ENCODE results near the gene VAV3. TPM values are rescaled to one million over a fixed set of nuclear protein-coding genes. Genes with fewer than 3 reads are reported as not detected.
A peak's percentile ranks its signal among the peaks of the same experiment; 100 is the strongest.

Gene VAV3, protein sequence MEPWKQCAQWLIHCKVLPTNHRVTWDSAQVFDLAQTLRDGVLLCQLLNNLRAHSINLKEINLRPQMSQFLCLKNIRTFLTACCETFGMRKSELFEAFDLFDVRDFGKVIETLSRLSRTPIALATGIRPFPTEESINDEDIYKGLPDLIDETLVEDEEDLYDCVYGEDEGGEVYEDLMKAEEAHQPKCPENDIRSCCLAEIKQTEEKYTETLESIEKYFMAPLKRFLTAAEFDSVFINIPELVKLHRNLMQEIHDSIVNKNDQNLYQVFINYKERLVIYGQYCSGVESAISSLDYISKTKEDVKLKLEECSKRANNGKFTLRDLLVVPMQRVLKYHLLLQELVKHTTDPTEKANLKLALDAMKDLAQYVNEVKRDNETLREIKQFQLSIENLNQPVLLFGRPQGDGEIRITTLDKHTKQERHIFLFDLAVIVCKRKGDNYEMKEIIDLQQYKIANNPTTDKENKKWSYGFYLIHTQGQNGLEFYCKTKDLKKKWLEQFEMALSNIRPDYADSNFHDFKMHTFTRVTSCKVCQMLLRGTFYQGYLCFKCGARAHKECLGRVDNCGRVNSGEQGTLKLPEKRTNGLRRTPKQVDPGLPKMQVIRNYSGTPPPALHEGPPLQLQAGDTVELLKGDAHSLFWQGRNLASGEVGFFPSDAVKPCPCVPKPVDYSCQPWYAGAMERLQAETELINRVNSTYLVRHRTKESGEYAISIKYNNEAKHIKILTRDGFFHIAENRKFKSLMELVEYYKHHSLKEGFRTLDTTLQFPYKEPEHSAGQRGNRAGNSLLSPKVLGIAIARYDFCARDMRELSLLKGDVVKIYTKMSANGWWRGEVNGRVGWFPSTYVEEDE
- total RNA-seq (1 to 10 TPM in 8 of 10 donors, under 1 TPM in 2; 0.76 to 3.4 (median 2.3) TPM), polyA plus RNA-seq (1 to 10 TPM in 1 of 2 donors, under 1 TPM in 1; 0.72 to 1.0 TPM)
- long read RNA-seq, donor 1, full-length matches to known transcripts = 1 of 3 reads
- long read RNA-seq, donor 1, partial matches to known transcripts = 1 of 3 reads
- long read RNA-seq, donor 1, other reads (novel, unspliced or antisense) = 1 of 3 reads
- long read RNA-seq, donor 2, full-length matches to known transcripts = 1 of 1 reads
- long read RNA-seq, donor 2, partial matches to known transcripts = 0 of 1 reads
- long read RNA-seq, donor 2, other reads (novel, unspliced or antisense) = 0 of 1 reads
- long read RNA-seq, donor 3, partial matches to known transcripts = 1 of 1 reads
- long read RNA-seq, donor 3, other reads (novel, unspliced or antisense) = 0 of 1 reads

DNA sequence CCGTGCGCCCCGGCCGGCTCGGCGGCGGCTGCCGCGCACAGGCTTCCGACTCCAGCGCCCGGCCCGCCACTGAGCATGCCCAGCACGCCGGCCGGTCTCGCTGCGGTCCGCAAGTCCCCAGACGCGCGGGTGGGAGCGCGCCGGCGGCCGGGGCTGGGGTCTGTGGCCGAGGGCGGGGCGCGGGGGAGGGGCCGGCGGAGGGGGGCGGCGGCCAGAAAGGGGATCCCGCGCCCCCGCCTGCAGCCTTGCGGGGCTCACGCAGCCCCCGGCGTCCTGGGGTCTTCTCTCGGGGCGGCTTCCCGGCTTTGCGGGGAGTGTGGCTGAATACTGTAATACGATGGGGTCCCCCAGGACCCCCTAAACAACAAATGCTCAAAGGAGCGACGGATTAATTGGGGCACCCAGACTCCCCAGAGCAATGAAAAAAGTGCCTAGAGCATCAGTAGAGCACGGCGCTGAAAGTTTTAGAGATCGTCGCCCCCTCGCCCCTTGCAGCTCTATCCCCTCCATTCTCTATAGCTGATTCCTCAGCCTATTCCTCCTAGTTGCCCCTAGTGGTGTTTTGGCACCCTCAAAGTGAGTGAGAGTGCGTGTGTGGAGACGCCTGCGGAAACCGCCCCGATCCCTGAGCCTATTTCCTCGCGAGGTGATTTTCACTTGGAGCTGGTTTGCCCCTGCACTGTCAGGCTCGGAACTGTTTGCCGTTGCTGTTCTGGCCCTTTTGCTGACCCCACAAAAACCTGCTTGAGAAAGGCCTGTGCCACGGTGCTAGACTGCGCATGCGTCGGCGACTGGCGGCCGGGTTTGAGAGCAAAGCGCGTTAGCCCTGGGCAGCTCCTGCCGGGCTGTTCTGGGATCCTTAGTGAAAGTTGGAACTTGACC is at the start of gene VAV3:
VAV3 (minus strand) TSS at position 71 of the 882 bp plus-strand sequence. CDS start 311 bp downstream, outside the sequence.
- Histone ChIP-seq H3K4me1 (peaks cover 0 to 31% (median 13%) of the 10 kb centered on the region in 9 donors), H3K27ac (peak within 1 kb of the TSS; percentile 46 to 88 (median 74)), H3K27me3 (peaks cover 0 to 12% (median 0%) of the 10 kb centered on the region in 7 donors), H3K4me3 (peak within 1 kb of the TSS; percentile 40 to 84 (median 67)), H3K9me3 (peaks cover 0 to 2% (median 0%) of the 10 kb centered on the region in 11 donors), H3K36me3 (no peaks in the 10 kb centered on the region)
- ATAC-seq (peak; percentile 71 to 85 (median 80)), DNase-seq (peak; percentile 75 to 84)
- intact Hi-C loops (cut with DNase I) = loop anchor here in 5 of 10 donors (5.0 to 10.0 kb wide), 3 partner anchors 159 to 181 kb away; no protein-coding TSS in a partner anchor
- TF ChIP-seq, protein P1, sequence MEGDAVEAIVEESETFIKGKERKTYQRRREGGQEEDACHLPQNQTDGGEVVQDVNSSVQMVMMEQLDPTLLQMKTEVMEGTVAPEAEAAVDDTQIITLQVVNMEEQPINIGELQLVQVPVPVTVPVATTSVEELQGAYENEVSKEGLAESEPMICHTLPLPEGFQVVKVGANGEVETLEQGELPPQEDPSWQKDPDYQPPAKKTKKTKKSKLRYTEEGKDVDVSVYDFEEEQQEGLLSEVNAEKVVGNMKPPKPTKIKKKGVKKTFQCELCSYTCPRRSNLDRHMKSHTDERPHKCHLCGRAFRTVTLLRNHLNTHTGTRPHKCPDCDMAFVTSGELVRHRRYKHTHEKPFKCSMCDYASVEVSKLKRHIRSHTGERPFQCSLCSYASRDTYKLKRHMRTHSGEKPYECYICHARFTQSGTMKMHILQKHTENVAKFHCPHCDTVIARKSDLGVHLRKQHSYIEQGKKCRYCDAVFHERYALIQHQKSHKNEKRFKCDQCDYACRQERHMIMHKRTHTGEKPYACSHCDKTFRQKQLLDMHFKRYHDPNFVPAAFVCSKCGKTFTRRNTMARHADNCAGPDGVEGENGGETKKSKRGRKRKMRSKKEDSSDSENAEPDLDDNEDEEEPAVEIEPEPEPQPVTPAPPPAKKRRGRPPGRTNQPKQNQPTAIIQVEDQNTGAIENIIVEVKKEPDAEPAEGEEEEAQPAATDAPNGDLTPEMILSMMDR (IDR thresholded peaks at IDR 0.05) = peak in 4 of 9 donors; percentile 7 to 28 (median 22)
- WGBS, 2 donors = 0% methylated on average over 66 to 73 of the region's 73 CpGs

- H3K27me3 ChIP-seq = no peaks in the 10 kb centered on the region
- H3K9me3 ChIP-seq = no peaks in the 10 kb centered on the region
- no peaks in the 10 kb centered on the region for H3K36me3 ChIP-seq
- H3K4me1 ChIP-seq = peaks cover 0 to 14% (median 10%) of the 10 kb centered on the region in 9 donors
- TF ChIP-seq, protein P1 (IDR thresholded peaks at IDR 0.05) = no peak
- intact Hi-C loops (cut with DNase I) = loop anchor here in 1 of 10 donors (10.0 kb wide), 1 partner anchor 72 kb away; no protein-coding TSS in a partner anchor
- ATAC-seq (no peak), DNase-seq (no peak)
- H3K27ac ChIP-seq = no peak overlapping the region
- no peak overlapping the region for H3K4me3 ChIP-seq
Measured at GRCh38 chr1:108012553-108012952, 47.6 kb upstream of the VAV3 start.

DNA sequence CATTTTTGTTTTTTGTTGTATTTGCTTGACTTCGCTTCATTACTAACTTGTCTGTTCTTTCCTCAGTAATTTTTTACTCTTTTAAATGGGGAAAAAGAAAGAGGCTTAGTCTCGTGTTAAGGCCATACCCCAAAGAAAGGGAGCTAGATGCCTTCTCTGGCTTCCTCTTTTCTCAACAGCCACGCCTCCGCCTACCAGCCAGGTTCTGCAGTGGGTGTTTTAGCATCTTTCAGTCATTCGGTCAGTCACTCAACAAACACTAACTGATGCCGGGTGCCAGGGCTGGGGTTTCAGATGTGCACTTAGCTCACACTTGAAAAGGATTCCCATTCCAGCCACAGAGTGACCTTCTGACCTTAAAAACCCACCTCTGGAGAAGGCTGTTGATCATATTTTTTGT is 46.3 kb upstream of the VAV3 start:
- no peak for DNase-seq
- no peak overlapping the region for H3K4me3 ChIP-seq
- no peaks in the 10 kb centered on the region for H3K27me3 ChIP-seq
- WGBS, 2 donors = 85 to 89% methylated on average over 6 of the region's 6 CpGs
- no peaks in the 10 kb centered on the region for H3K36me3 ChIP-seq
- no peaks in the 10 kb centered on the region for H3K9me3 ChIP-seq
- no peak for ATAC-seq
- no peak overlapping the region for H3K27ac ChIP-seq
- TF ChIP-seq, protein P1 (IDR thresholded peaks at IDR 0.05) = no peak
- H3K4me1 ChIP-seq = peaks cover 0 to 6% (median 3%) of the 10 kb centered on the region in 9 donors
- intact Hi-C loops (cut with DNase I) = loop anchor here in 1 of 10 donors (10.0 kb wide), 1 partner anchor 74 kb away; no protein-coding TSS in a partner anchor
